Activated CD4-positive, alpha-beta T cell treated with anti-CD3 and anti-CD28 coated beads, Interleukin-2, amount 50 U/mL, for 1 hour (primary cell): ENCODE data around the gene METTL9.
"Not testable (repeated sequence)": the region's sequence is repeated elsewhere in the genome, so short reads cannot be mapped to it uniquely, and the experiment has no call there.

ENCODE experiments used
- DNase-seq: peaks from one replicate; pipeline ENCODE4 v3.0.0-alpha.2; 2020

METTL9 gene

GRCh38 chr16:21611556-21612384, 12.4 kb downstream of the METTL9 start:
- DNase-seq, result no peak

GRCh38 chr16:21613361-21613760, 14.0 kb downstream of the METTL9 start:
- DNase-seq, result no peak

GRCh38 chr16:21613781-21614180, 14.4 kb downstream of the METTL9 start:
- DNase-seq, result no peak

- no peak for DNase-seq
These were observed 15.5 kb downstream of the METTL9 start for GRCh38 chr16:21614896-21615295.

GRCh38 chr16:21617607-21618006, 18.2 kb downstream of the METTL9 start:
- DNase-seq, result no peak

GRCh38 chr16:21618281-21618680, 18.9 kb downstream of the METTL9 start:
- DNase-seq, result no peak

- DNase-seq, result no peak
These were observed 20.5 kb downstream of the METTL9 start for GRCh38 chr16:21619765-21620425.

GRCh38 chr16:21620592-21620991, 21.2 kb downstream of the METTL9 start:
- DNase-seq, result no peak

- DNase-seq, result no peak
These were observed 23.2 kb downstream of the METTL9 start for GRCh38 chr16:21622545-21622944.

- DNase-seq, result no peak
These were observed 25.6 kb downstream of the METTL9 start for GRCh38 chr16:21625026-21625425.

GRCh38 chr16:21626659-21627277, 27.4 kb downstream of the METTL9 start:
- DNase-seq, result no peak

- DNase-seq, result no peak
These were observed 28.8 kb downstream of the METTL9 start for GRCh38 chr16:21628121-21628726.

GRCh38 chr16:21628772-21629171, 29.4 kb downstream of the METTL9 start:
- no peak for DNase-seq

GRCh38 chr16:21629616-21630539, 30.5 kb downstream of the METTL9 start:
- not testable (repeated sequence) for DNase-seq

- not testable (repeated sequence) for DNase-seq
These were observed 31.5 kb downstream of the METTL9 start for GRCh38 chr16:21630866-21631265.

- DNase-seq, result not testable (repeated sequence)
These were observed 32.0 kb downstream of the METTL9 start for GRCh38 chr16:21631376-21631775.

- not testable (repeated sequence) for DNase-seq
These were observed 32.7 kb downstream of the METTL9 start for GRCh38 chr16:21631951-21632575.

GRCh38 chr16:21634216-21634615, 34.8 kb downstream of the METTL9 start:
- DNase-seq, result no peak

- DNase-seq, result not testable (repeated sequence)
These were observed 36.3 kb downstream of the METTL9 start for GRCh38 chr16:21635694-21636093.

GRCh38 chr16:21637032-21637968, 37.9 kb downstream of the METTL9 start:
- DNase-seq, result no peak

GRCh38 chr16:21638573-21638975, 39.2 kb downstream of the METTL9 start:
- DNase-seq, result no peak
